ENCODE data around the gene LSM4.

LSM4 gene

DNA sequence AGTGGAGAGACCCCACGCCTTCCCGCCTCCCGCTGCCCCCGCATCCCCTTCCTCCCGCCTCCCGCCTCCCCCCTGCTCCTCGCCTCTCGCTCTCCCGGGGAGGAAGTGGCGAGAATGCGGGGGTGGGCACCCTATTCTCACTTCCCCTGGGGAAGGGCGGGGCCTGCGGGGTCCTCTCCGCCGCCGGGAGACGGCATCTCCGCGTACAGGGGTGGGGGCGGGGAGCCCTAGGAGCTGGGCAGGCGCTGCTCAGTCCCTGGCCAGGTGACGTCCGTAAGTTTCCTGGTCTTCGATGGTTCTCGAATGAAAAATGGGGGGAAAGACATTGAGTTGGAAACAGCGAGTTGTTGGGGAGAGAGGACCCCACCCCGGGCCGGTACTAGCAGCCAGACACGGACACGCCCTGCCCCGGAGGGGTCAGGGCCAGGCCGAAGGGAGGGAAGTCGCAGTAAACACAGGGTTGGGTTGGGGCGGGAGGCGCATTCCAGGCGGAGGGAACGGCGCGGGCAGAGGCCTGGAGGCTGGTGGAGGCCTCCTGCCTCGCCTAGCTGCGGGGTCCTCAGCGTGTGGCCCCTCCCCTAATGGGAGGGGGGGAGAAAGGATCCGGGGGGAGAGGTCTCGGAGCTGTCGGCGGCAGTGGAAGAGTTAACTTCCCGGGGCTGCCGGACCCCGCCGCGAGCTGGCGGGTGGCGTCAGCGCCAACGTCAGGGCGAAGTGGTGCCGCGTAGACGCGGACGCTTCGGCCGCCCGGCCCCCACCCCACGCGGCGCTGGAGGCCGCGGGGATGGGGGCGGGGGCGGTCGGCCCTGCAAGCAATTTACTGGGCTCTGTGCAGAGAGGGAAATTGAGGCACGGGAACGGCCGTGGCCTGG is 31.1 kb downstream of the LSM4 start:
- DNase-seq = peak; percentile 78

DNA sequence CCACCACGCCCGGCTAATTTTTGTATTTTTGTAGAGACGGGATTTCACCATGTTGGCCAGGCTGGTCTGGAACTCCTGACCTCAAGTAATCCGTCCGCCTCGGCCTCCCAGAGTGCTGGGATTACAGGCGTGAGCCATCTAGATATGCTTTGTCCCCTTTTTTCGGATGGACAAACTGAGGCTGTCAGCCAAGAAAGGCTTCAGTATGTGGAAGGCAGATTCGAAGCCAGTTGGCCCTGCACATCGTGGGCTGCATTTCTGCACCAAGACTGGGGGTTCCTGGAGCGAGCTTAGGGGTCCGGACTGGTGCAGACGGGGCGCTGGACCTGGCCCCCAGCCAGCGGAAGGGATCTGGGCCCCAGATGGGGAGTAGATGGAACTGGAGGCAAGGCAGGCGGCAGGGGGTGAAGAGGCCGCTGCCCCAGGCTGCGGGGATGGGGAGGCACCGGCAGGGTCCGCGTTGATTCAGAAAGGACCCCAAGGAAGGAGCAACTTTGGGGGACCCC is 31.8 kb downstream of the LSM4 start:
- no peak for DNase-seq

DNA sequence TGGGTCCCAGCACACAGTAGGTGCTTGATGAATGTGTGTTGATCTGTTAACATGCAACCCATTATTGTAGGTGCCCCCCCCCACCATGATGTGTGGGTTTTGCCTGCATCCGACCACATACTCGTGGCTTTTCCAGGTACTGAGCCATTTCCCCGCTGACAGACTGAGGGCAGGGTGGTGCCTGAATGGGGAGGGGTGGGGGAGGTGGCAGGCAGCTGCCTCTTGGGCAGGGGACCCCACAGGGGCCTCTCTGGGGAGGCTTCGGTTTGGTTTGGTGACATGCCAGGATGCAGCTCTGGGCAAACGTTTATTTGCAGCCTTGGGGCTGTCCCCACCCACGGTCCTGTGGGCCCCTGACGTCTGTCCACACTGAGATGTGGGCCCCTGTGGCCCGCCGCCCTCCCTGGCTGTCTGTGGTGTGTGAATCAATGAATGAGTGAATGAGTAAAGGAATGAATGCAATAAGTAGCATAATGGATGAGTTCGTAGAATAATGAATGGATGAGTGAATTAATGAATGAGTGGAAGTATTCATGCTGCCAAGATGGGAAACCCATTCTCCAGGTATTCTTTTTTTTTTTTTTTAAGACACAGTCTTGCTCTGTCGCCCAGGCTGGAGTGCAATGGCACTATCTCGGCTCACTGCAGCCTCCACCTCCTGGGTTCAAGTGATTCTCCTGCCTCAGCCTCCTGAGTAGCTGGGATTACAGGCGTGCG is 32.4 kb downstream of the LSM4 start:
- peak; percentile 79 for DNase-seq

DNA sequence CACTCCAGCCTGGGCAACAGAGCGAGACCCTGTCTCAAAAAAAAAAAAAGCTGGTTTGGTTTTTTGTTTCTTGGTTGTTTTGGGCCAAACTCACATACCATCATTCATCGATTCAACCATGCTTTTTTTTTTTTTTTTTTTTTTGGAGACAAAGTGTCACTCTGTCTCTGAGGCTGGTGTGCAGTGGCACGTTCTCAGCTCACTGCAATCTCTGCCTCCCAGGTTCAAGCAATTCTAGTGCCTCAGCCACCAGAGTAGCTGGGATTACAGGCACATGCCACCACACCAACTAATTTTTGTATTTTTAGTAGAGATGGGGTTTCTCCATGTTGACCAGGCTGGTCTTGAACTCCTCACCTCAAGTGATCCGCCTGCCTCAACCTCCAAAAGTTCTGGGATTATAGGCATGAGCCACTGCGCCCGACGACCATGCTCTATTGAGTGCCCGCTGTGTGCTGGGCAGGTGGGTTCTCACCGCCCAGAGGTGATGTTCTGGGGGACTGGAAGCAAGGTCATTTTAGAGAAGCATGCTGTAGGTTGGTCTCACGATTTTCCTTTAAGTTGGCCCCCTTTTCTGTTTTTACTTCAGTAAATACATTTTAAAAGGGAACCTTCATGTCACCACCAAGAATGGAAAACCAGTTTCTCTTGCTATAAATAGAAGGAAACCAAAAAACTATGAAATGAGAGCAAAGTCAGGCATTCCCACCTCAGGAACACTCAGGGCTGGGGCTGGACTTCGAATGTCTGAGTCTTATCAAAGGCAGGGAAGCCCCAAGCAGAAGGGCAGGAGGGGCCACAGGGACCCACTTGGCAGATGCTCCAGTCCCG is 33.2 kb downstream of the LSM4 start:
- no peak for DNase-seq

DNA sequence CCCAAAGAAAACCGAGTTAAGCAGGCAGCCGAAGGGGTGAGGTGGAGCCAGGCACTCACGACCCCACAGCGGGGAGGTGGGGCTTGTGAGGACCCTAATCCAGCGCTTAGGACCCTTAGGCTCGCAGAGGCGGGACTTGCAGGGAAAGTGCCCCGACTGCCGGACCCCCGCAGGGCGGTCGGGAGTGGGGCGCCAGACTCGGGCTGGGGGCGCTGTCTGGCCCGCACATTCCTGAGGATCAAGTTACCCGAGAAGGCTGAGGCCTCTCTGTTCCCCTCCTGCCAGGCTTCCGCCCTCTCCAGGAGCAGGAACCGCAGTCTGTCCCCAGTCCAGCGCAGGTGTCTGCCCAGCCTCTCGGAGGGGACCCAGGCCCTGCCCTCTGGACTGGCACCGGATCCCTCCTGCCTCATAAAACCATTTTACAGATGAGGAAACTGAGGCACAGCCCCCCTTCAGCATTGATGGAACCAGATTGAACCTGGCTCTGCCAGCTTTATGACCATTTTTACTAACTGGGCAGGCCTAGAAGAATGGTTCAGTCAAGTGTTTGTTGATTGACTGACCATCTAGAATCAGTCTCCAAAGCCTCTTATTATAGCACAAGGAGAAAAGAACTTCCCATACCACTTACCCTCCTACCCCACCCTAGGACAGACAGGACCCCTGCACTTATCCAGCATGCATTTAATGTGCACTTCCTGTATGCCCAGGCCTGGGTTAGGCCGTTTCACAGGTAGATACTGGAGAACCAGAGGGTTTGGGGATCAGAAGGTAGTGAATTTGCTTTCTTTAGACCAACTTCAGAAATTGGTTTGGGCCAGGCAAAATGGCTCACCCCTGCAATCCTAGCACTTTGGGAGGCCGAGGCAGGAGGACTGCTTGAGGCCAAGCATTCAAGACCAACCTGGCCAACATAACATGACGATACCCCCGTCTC is 34.8 kb downstream of the LSM4 start:
- no peak for DNase-seq

DNA sequence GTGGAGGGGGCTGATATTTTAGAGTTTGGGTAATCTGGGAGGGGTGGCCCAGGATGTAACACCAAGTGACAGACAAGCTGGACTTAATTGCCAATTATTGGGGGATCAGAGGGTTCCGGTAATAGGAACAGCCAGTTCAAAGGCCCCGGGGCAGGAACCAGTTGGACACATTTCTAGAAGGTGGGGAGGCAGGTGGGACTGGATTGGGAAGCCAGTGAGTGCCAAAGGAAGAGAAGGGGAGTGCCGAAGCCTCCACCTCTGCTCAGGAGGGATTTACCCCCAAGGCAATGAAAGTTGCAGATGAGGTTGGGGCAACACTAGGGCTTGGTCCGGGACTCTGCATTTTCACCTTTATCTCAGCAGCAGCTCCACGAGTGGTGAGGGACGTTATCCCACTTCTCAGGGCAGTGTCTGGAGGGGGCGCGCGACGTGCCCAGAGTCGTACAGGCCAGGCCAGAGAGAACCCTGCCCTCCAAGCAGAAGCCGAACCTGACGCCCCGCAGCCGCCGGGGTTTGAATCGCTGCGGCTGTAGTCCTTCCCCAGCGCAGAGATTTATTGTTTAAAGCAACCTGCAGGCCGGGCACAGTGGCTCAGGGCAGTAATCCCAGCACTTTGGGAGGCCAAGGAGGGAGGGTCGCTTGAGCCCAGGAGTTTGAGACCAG is 35.8 kb downstream of the LSM4 start:
- DNase-seq = no peak

DNA sequence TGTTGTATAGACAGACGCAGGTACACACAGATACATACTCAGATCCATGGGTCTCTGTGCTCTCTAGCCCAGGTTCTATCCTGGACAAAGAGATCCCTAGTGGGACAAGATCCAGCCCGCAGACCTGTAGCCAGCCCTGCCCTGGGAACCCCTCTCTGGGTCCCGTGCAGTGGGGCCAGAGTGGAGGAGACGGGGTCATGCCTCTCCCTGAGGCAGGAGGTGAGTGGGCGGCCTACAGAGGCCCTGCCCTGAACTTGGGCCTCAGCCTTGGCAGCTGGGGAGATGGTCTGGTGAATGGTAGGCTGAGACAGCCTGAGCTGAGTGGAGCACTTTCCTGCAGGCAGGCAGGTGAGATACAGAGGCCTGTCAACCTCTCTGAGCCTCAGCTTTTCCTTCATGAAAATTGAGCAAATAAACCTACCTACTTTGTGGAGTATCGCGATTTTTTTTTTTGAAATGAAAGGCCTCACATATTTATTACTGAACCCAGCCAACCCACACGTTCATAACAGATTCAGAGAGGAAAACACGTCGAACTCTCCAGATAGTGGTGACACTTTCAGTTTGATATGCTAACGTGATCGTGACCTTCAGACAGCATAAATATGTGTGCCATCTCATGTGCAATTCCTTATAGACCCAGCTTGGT is 38.0 kb downstream of the LSM4 start:
- DNase-seq = no peak

DNA sequence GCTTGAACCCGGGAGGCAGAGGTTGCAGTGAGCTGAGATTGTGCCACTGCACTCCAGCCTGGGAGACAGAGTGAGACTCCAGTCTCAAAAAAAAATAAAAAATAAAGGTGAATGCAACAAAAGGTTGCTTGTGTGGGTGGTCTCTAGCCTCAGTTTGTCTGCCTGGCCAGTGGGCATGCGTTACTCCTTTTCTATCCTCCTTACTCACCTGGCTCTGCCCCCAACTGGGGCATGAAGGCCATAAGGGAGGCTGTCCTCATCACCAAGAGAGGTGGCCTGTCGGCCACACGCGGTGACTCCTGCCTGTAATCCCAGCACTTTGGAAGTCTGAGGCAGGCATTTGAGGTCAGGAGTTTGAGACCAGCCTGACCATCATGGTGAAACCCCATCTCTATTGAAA is 39.5 kb downstream of the LSM4 start:
- DNase-seq = no peak

DNA sequence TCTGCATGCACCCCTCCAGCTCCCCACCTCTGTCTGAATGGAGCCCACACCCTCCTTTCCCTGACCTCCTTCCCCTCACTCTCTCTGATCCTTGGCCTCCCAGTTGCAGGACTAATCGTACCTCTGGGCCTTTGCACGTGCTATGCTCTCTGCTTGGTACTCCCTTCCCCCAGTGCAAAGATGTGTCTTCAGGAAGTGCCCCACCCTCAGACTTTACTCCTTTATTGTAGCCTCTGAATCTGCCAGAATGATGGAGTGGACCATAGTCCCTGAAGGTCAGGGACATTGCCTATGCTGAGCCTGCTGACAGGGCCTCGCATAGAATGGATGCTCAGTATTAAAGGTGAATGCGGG is 40.1 kb downstream of the LSM4 start:
- no peak for DNase-seq

DNA sequence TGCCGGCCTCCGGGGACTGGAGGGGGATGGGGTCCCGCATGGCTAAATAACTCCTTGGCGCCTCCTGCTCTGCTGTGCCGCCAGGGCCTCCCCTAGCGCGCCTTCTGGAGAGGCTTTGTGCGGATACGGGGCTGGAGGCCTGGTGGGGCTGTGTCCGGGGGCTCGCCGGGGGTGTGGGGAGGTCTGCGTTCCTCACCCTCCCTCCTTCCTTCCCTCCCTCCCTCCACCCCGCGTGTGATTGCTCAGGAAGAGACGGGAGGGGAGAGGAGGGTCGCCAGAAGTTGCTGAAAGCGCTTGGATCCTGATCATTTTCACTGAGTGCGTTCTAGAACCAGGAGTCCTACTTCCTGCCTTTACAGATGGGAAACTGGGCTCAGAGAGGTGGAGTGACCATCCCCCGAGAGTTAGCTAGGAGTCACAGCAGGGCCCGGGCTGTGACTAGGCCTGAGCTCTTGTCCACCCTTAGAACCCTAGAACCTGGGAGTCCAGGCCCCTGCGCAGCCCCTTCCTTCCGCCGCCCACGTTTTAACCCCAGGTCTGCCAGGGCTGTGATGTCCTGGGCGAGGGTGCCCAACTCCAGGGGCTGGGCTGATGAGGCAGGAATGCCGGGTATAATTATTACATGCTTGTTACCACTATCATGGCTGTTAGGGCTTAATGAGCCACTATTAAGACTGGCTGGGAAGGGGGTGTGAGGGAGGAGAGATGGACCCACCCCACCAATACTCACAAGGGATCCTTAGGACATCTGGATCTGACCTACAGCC is 40.7 kb downstream of the LSM4 start:
- DNase-seq = no peak

DNA sequence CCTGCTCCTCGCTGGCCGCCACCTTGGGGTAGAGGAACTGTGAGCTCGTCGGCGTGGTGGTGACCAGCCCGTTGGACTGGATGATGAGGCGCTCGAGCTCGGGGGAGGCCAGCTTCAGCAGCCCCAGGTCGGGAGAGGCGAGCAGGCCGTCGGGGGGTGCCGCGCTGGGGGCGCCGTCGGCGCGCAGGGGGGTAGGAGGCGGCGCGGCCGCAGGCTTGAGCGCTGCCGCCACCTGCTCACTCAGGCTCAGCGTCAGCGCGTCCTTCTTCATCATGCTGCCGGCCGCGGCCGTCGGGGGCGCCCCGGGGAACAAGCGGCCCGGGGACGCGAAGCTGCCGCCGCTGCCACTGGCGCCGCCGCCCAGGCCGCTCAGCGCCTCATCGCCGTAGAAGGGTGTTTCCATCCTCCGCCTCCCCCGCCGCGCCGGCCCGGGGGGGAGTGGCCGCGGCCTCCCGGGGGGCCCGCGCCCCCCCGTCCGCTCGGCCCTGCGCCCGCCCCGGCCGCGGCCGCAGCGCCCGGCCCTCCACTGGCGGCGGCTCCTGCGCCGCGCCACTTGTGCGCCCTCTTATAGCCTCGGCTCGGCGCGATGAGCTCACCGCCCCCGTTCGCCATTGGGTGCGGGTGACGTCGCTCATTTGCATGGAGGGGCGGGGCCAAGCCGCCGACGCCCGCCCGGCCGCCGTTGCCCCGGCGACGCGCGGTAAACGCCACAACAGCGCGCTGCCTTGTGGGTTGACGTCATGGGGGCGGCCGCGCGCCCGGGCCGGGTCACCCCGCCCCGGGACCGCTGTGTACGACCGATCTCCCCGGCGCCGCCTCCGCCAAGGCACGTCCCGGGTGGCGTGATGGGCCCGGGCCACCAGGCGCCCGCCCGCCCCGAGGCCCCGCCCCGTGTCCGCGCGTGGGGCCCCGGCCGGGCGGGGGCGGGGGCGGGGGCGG is 41.5 kb downstream of the LSM4 start, which contains the start of gene JUND:
Gene JUND, minus strand, starts transcription at position 541 of the 939 bp plus-strand sequence. Its CDS starts 138 bp downstream, at position 403.
- DNase-seq = peak; percentile 95

DNA sequence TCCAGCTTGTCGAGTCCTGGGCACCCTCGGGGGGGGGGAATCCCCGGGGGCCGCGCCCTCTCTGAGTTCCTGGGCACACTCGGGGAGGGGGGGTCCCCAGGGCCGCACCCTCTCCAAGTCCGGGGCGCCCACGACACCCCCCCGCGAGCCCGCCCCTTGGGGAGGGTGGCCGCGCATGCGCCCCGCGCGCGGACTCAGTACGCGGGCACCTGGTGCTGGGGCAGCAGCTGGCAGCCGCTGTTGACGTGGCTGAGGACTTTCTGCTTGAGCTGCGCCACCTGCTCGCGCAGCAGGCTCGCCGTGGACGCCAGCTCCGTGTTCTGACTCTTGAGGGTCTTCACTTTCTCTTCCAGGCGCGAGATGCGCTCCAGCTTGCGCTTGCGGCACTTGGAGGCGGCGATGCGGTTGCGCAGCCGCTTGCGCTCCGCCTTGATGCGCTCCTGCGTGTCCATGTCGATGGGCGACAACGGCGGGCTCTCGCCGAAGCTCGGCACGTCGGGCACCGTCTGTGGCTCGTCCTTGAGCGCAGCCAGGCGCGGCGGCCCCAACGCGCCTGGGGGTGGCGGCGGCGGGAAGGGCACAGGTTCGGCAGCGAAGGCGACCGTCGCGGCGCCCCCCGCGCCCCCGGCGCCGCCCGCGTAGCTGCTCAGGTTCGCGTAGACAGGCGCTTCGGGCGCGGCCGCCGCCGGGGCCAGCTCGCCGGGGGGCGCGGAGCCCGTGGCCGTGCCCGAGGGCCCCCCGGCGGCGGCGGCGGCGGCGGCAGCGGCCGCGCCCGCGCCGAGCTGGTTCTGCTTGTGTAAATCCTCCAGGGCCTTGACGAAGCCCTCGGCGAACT is 42.4 kb downstream of the LSM4 start:
- DNase-seq = peak; percentile 80

DNA sequence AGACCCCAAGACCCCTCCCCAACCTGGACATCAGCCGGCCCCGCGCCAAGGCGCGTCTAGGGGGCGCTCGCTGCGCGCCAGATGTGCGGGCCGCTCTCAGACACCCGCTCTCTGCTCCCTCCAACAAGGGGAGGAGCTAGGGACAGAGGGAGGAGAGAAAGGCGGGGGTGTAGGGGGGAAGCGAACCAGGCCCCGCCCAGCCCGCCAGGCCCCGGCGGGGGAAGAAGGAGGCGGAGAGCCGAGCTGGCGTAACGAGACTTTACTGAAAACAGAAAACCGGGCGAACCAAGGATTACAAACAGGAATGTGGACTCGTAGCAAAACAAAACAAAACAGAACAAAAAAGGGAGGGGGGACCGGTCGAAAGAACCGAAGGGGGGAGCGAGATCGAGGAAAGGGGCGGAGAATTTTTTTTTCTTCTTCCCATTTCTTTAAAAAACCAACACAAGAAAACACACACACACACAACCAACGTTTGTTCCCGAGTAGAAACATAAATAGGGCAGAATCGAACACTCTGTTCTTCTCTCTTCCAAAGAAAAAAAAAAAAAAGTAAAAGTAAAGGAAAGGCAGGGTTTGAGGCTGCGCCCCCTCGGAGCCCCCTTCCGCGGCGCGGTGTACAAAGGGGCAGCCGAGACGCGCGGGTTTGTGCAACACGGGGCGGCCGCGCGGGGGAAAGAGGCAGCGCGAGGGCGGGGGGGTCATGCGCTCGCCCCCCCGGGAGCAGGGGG is 43.2 kb downstream of the LSM4 start:
- DNase-seq = peak; percentile 92

DNA sequence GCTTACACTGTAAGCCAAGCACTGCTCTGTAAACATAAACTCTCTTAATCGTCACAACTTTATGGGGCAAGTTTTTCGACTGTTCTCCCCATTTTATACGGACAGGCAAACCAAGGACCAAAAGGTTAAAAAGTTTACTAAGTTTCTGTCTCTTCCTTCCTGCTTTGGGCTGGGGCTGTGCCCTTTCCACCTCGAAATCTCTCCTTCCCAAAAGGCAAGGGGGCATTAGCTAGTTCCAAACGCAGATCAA is 43.7 kb downstream of the LSM4 start:
- DNase-seq = no peak

DNA sequence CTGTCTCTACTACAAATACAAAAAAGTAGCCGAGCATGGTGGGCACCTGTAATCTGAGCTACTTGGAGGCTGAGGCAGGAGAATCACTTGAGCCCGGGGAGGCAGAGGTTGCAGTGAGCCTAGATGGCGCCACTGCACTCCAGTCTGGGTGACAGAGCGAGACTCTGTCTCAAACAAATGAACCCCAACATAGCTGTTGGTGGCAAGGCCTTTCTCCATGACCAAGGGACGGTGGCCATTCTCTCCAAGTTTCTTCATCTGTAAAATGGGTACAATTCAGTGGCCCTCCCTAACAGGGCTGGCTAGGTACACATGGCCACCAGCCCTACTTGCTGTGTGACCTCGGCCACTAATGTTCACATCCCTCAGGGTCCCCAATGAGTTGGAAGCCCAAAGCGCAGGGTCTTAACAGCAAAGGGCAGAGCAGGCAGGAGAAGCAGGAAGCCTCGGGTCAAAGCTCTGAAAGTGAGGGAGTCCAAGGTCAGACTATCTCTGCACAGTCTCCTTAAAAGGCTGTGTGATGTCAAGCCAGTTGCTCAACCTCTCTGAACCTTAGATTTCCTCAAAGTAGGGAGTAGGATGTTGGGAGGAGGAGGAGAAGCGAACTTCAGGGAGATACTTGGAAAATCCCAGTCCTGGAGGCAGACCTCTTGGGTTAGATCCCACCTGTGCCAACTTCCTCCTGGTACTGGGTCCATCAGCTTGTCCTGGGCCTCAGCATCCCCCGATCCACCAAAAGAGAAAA is 44.2 kb downstream of the LSM4 start:
- DNase-seq = peak; percentile 37

DNA sequence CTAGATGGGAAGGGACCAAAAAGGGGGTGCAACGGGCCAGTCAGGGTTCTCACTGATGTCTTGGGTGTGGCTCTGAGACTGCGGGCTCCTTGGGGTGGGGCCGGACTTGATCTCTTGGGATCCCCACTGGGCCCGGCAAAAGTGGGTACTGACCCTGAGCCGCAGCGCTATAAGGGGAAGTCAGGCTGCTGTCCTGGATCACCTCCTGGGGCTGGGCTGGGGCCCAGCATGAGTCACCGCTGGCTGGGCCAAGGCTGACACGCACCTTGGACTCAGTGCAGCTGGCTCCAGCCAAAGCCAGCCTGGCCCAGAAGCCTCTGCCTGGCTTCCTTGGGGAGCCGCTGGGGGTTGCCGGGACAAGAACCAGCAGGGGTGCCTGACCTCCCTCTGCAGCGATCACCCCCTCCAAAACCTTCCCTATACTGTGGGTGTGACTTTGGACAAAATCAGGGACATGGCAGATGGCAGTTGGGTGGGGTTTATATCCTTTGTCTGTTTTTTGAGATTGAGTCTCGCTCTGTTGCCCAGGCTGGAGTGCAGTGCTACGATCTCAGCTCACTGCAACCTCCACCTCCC is 48.0 kb downstream of the LSM4 start:
- no peak for DNase-seq
